SHP77 treated with DMSO at 0.1 percent for 48 hours (cell line): Measurements from ENCODE around the gene FBXL17.

ENCODE experiments used
- DNase-seq: peaks from one replicate; lab custom pipeline; 2025; lab: John Stamatoyannopoulos, UW

FBXL17 gene

GRCh38 chr5:107954254-107954653 is 427.6 kb downstream of the FBXL17 start:
- DNase-seq, result no peak

GRCh38 chr5:107952450-107952849 is 429.4 kb downstream of the FBXL17 start:
- no peak for DNase-seq

- DNase-seq, result no peak
Measured at GRCh38 chr5:107951309-107951708, 430.6 kb downstream of the FBXL17 start.

- DNase-seq, result no peak
Measured at GRCh38 chr5:107950776-107951175, 431.1 kb downstream of the FBXL17 start.

- DNase-seq, result no peak
Measured at GRCh38 chr5:107949688-107950341, 432.1 kb downstream of the FBXL17 start.

GRCh38 chr5:107948377-107948776 is 433.5 kb downstream of the FBXL17 start:
- no peak for DNase-seq

GRCh38 chr5:107945061-107945460 is 436.8 kb downstream of the FBXL17 start:
- DNase-seq, result no peak

- no peak for DNase-seq
Measured at GRCh38 chr5:107943923-107944322, 438.0 kb downstream of the FBXL17 start.

GRCh38 chr5:107941036-107941435 is 440.9 kb downstream of the FBXL17 start:
- DNase-seq, result no peak

GRCh38 chr5:107937651-107938355 is 444.1 kb downstream of the FBXL17 start:
- no peak for DNase-seq

GRCh38 chr5:107937204-107937603 is 444.7 kb downstream of the FBXL17 start:
- no peak for DNase-seq

- no peak for DNase-seq
Measured at GRCh38 chr5:107936515-107936914, 445.4 kb downstream of the FBXL17 start.

- no peak for DNase-seq
Measured at GRCh38 chr5:107935645-107936044, 446.3 kb downstream of the FBXL17 start.

- no peak for DNase-seq
Measured at GRCh38 chr5:107933326-107933725, 448.6 kb downstream of the FBXL17 start.

GRCh38 chr5:107930891-107931290 is 451.0 kb downstream of the FBXL17 start:
- no peak for DNase-seq

- no peak for DNase-seq
Measured at GRCh38 chr5:107930092-107930491, 451.8 kb downstream of the FBXL17 start.

GRCh38 chr5:107929080-107929479 is 452.8 kb downstream of the FBXL17 start:
- no peak for DNase-seq

- no peak for DNase-seq
Measured at GRCh38 chr5:107926121-107926520, 455.8 kb downstream of the FBXL17 start.

- DNase-seq, result no peak
Measured at GRCh38 chr5:107925200-107925599, 456.7 kb downstream of the FBXL17 start.

GRCh38 chr5:107919969-107920368 is 461.9 kb downstream of the FBXL17 start:
- DNase-seq, result no peak

- no peak for DNase-seq
Measured at GRCh38 chr5:107919361-107919760, 462.5 kb downstream of the FBXL17 start.

GRCh38 chr5:107917983-107918382 is 463.9 kb downstream of the FBXL17 start:
- DNase-seq, result no peak
